NCI-H1048 (cell line): ENCODE data around the gene ITSN2.
"Not testable (repeated sequence)": the region's sequence is repeated elsewhere in the genome, so short reads cannot be mapped to it uniquely, and the experiment has no call there.

Experiments used
- DNase-seq: peaks from one replicate; lab custom pipeline; 2025; lab: John Stamatoyannopoulos, UW

Gene ITSN2

GRCh38 chr2:24214880-24215279 lies 145.5 kb downstream of the ITSN2 start:
- no peak for DNase-seq

DNA sequence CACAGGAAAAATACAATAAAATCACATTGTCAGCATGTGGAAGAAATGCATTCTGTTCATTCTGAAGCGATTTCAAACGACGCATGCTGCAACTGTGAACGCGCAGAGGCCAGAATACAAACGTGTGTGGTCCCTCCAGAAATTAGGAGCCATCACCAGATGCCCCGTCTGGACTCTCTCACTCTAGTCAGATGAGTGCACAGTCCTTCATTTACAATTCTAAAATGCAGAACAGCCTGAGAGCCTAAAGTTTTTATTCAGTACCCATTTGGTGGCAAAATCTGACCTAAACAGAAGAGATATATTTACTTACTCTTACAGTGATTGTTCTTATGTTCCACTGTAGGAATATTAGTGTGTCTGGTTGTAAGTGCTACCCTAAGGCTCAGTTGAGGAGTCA lies 148.9 kb downstream of the ITSN2 start:
- DNase-seq: no peak

DNA sequence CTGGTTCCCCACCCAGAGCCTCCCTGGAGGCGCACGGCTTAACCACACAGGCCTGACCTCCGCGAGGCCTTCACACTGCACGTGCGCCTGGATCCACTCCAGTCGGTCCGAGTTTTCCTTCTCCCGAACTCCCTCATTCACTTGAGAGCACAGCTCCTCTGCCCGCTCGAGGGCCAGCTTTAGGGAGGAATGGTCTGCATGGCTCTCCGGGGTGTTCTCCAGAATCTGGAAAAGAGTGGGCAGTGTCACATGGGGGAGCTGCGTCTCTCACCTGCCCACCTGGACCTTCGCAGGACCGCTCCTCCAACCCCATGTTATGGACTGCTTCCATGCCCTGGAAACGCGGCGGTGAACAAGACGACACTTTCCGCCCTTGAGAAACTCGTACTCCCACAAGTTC lies 149.6 kb downstream of the ITSN2 start:
- no peak for DNase-seq

- DNase-seq: no peak
Measured at GRCh38 chr2:24210106-24210455, 150.3 kb downstream of the ITSN2 start.

- no peak for DNase-seq
Measured at GRCh38 chr2:24209389-24210105, 150.8 kb downstream of the ITSN2 start.

GRCh38 chr2:24208490-24208889 lies 151.8 kb downstream of the ITSN2 start:
- no peak for DNase-seq

- no peak for DNase-seq
Measured at GRCh38 chr2:24207359-24207758, 153.0 kb downstream of the ITSN2 start.

GRCh38 chr2:24206714-24207113 lies 153.6 kb downstream of the ITSN2 start:
- no peak for DNase-seq

DNA sequence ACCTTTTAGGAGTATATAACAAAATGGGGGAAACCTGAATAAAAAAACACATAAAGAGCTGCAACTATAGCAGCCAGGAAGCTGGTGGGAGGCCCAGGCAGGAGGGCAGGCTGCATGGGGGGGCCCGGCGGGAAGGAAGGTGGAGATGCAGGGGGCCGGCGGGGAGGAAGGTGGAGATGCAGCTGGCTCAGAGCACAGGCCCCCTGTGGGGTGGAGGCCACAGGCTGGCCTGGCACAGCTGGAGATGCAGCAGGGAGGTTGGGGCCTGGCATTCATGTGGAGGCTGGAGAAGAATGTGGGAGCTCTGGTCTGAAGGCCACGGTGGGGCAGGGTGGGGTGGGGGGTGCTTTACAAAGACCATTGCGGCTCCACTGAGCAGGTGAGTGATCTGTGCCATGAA lies 154.1 kb downstream of the ITSN2 start:
- DNase-seq: no peak

DNA sequence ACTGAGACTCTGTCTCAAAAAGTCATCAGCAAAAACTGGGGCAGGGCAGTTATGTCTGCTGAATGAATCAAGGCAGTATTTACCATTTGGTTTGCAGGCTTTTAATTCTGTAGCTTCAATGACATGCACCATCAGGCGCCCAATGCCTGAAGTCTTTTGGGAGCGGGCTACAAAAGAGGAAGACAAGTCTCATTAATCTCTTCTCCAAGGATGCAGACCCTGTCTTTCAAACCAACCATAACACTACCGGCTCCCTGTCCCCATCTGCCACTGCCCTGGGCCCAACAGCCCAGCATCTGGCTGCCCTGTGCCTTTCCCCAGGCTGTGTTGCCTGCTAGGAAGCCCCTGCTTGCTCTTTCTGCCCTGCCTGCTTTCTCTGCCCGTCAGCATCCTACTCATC lies 155.2 kb downstream of the ITSN2 start:
- no peak for DNase-seq

- DNase-seq: no peak
Measured at GRCh38 chr2:24204505-24204904, 155.8 kb downstream of the ITSN2 start.

DNA sequence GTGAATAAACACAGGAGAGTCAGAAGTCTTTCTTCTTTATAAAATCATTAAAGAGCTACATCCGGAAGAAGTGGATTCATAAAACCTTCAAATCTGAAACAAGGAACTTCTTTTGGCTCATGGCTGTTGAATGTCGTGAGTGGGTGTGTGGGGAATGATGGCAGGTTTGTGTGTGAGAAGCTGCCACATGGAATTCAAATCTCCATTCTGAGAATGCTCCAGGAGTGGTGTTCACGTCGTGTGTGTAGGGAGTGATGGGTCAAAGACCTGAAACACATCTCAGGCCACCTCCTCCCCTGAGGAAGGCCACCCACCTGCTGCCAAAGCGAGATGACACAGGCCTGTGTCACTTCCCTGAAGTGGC lies 156.6 kb downstream of the ITSN2 start:
- no peak for DNase-seq

DNA sequence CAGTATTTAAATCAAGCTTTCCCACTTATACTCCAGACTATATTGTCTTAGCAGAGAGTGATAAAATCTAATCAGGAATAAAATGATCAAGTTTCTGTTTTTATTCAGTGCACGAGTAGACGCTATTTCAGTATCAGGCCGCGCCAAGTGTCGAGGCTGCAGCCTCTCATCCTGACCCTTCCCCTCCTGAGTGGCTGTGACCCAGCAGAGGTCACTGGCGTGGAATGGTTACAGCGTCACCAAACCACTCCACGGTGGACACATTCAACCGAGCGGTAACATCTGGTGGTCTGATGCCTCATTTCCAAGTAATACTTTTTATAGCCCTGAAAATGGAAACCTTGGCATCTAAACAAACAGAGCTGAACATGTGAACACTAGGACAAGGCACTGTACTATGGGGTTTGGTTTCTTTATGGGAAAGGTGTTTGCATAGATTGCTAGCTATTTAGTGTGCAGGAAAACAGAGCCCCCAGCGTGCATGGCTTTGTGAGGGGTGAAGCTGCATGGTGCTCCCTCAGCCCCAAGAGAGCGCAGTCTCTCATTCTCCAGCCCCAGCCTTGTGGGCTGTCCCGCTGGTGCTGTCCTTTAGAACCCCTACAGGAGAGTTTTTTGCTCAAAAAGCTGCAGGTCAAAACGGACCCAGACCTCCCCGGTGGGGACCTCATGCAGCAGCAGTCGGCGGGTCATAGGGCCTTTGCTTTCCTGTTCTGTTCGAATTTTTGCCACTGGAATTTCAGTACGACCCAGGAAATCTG lies 157.1 kb downstream of the ITSN2 start:
- DNase-seq: no peak

- DNase-seq: no peak
Measured at GRCh38 chr2:24200799-24201198, 159.5 kb downstream of the ITSN2 start.

- DNase-seq: no peak
Measured at GRCh38 chr2:24199968-24200590, 160.3 kb downstream of the ITSN2 start.

GRCh38 chr2:24197213-24197612 lies 163.1 kb downstream of the ITSN2 start:
- not testable (repeated sequence) for DNase-seq

DNA sequence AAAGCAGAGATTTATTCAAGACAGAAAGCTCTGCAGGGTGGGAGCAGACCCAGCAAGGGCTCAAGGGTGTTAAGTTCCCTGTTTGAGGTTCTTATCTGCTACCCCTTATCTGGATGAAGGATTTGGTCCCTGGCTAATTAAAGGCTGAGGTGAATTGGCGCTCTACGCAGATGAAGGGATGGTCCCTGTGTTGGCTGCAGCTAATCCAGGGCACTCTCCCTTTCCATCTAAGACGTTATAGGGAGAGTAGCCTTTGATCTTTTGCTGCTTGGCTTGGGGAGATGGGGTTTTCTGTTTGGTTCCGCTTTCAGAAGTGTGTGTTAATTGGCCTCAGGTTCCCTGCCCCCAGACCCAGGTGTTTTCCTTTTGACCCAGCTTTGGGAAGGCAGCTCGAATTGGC lies 168.5 kb downstream of the ITSN2 start:
- DNase-seq: no peak

DNA sequence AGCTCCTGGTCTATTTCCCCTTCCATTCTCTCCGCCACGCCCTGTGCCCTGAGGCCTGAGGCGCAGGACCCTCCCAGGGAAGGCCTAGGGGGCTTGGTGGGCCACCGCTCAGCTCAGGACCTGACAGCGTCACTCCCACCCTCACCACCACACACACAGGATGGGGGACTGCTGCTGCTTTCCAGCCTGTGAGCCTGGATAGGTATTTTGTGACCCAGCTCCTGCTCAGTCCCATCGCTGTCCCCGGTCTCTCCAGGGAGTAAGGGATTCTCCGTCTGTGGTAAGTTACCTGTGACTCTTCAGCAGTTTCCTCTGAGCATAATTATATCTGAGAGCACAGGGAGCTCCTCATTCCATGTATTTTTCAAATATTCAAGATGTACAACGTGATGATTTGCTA lies 169.2 kb downstream of the ITSN2 start:
- DNase-seq: no peak

DNA sequence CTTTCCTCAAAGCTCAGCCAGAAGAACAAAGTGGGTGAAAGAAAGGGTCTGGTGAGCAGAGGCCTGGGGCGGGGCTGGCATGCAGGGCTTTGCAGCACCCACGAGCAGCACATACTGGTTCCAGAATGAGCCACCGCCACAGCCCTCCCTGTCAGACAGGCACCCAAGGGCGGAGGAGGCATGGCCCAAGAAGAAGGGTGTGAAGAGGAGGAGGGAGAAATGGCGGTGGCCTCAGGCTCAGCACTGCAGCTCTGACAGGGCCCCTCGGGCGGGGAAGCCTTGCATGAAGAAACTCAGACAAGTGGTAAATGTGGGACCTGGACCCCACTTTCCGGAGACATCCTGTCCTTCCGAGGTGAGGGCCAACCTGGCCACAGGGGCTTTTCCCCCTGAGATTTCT lies 169.8 kb downstream of the ITSN2 start:
- DNase-seq: no peak

DNA sequence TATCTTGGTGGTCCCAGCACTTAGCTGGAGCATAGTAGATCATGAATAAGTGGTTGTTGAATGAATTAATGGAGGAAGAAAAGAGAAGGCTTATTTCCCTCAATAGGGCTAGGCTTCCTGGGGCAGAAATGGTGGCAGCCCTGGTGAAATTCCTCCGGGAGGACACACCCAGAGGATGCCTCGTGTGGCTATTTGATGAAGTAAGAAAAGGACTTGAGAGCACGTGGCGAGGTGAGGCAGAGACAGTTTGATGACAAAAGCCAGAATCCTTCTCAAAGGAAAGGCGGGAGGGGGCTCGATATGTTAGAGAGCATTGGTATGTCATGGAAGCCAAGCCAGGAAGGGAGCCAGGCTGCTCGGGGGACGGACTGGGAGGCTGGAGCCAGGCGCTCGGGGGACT lies 170.8 kb downstream of the ITSN2 start:
- DNase-seq: no peak

DNA sequence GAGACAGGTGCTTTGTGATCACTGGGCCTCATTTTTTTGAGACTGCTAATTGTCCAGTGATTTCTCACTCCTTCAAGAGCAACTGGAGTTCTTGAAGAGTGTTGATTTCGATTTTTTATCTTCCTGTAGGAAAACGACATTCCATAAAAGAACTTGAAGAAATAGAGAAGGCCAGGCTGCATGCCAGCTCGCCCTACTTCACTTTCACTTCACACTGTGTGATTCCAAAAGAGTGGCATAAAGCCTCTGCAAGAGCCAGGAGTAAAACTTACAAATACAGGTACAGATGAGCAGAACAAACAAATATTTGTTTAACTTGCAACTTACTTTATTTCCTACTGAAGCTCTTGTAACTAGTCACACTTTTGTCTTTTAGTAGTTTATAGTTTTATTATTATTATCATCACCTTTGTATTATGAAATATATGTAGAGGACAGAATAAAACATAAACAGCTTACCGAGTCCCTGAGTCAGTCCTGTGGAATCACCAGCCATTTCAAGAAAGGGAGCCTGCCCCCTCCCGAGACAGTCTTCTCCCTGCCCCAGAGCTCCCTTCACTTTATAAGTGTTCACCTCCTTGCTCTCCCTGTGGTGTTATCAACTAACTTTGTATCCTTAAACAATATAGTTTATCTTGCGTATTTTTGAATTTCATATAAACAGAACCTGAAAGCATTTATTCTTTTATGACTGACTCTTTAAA lies 176.8 kb downstream of the ITSN2 start:
- DNase-seq: no peak

DNA sequence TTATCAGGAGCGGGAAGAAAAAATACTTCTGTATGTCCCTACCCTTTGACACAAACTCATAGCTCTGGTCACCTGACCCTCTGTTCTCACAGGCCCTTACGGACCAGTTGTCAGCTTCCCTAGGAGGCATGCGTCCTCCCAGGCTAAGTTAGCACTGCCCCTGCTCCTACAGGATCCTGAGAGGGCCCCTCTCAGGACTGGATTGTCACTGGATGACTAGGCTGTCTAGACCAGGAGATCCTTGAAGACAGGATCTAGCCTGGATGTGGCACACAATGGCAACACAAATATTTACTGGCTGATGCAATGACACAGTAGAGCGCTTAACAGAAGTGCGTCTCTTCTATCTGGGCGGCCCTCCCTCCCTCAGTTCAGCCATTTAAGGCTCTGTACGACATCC lies 177.8 kb downstream of the ITSN2 start:
- DNase-seq: no peak

DNA sequence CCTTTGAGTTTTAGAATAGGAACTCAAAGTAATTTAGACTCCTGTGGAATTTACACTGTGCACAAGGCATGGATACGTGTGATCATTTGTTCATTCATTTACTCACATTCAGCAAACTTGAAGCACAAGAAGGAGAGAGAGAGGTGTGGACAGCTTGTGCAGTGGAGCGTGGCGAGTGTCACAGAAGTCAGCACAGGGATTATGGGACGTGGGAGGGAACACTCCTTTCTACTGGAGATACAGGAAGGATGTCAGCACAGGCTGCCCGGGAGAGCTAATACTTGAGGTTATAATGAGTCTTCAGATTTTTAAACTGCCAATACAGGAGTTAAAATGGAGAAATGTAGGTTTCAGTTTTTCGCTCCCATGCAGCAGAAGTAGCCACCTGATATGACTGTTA lies 178.5 kb downstream of the ITSN2 start:
- no peak for DNase-seq
